GM18517 (cell line): ENCODE measurements around the gene IQCH.
"Not testable (repeated sequence)": the region's sequence is repeated elsewhere in the genome, so short reads cannot be mapped to it uniquely, and the experiment has no call there.

ENCODE experiments used
- ATAC-seq: cut with Tn5 transposase; IDR thresholded peaks from one replicate; pipeline ENCODE4 v1.9.1; 2021; ENCODE audit warnings: mild to moderate bottlenecking, moderate library complexity; ENCODE audit not compliant: unreplicated experiment

Gene IQCH

GRCh38 chr15:67244971-67245478 is 9.6 kb upstream of the IQCH start:
- no peak for ATAC-seq

GRCh38 chr15:67246606-67247005 is 8.0 kb upstream of the IQCH start:
- ATAC-seq: not testable (repeated sequence)

DNA sequence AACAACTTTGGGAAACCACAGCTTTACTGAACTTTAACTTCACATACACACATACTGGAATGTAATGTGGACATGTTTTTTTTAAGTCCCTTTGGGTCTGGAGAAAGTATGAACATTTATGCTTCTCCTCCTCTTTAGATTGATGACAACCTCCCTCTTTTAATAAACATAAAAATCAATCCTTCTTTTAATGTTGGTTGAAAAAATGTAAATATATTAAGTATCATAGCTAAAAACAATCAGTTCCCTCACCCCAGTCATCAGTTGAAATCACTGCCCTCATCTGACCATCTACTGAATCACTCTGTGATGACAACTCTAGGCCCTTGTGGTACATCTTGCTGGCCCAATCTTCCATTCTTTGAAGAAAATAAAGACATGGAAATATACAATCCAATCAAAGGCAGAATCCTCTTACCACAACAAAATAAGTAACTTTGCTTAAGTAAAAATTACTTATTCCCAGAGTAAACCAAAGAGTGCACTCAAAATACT is 6.5 kb upstream of the IQCH start:
- no peak for ATAC-seq

DNA sequence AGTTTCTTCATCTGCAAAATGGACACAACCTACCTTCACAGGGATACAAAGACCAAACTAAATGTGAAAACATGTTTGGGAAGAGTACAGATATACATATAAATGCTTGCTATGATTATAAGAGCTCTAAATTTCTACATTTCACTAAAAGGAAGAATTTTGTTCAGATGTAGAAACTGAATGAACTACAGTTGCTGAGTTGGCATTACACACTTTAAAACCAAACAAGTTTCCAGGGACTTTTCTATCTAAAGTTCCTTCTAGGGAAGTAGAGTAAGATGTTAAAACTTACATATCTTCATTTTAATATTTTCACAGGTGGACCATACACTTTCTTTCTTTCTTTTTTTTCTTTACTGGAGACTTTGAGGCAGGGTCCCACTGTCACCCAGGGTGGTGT is 4.8 kb upstream of the IQCH start:
- no peak for ATAC-seq

DNA sequence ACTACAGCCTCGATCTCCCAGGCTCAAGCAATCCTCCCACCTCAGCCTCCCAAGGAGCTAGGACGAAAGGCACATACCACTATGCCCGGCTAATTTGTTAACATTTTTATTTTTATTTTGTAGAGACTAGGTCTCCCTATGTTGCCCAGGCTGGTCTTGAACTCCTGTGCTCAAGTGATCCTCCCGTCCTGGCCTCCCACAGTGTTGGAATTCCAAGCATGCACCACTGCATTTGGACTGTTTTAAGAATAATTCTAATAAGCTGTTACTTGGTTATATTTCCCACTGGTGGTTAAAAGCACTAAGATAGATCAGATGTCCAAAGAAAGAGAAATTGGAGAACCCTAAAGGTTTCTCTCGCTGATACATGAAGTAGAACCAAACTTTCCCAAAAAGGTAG is 3.3 kb upstream of the IQCH start:
- no peak for ATAC-seq

GRCh38 chr15:67253101-67253500 is 1.5 kb upstream of the IQCH start:
- no peak for ATAC-seq

DNA sequence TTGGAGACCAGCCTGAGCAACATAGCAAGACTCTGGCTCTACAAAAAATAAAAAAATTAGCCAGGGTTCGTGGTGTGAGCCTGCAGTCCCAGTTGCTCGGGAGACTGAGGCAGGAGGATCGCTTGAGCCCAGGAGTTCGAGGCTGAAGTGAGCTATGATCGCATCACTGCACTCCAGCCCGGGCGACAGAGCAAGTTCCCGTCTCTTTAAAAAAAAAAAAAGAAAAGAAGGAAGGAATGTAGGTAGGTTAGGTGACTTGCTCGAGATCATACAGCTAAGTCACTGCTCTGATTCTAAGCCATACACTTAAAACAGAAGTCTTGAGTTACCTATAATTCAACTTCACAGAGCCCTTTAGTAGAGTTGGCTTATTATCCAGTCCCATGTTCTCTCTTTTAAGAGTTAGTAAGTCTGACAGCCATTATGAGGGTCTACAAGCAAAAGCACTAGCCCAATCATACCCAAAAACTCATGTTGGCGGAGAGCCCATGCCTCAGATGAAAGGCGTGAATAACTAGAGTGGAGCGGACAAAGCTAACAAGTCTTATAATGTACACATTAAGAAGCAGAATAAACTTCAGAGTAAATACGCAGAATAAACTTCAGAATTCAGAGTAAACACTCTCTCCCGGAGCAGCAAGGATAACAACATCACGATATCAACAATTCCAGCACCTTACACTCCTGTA is 893 bp upstream of the IQCH start:
- ATAC-seq: no peak

DNA sequence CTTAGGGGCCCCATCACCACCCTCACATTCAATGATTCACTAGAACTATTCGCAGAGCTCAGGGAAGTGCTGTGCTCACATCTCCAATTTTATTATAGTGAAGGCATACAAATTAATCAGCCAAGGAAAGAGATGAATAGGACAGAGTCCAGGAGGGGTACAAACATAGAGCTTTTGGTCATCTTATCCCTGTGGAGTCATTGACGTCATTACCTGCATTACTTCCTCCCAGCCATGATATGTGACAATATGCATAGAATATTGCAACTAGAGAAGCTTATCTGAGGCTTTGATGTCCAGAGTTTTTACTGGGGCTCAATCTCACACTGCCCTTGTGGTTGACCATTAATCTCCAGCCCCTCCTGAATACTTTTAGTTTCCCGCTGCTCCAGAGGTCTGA is 1.5 kb downstream of the IQCH start:
- ATAC-seq: no peak

GRCh38 chr15:67258412-67258811 is 3.8 kb downstream of the IQCH start:
- not testable (repeated sequence) for ATAC-seq

DNA sequence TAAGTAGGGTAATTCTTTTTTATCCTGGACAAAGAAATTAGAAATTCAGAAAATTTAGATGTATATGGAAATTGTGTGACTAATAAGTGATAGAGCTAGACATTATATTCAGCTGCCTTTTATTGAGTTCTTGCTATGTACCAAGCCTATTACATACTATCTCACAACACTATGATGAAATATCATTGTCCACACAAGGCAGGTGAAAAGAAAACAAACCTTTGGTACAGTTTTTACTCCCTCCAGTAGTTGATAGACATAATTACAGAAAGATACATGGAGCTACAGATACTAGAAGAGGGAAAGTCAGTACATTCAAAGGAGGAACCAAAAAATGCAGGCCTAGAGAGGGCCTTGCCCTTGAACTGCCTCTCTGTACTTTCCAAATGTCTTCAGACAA is 4.8 kb downstream of the IQCH start:
- ATAC-seq: no peak

- ATAC-seq: no peak
Observed at GRCh38 chr15:67259806-67260205, 5.2 kb downstream of the IQCH start.

GRCh38 chr15:67266870-67267269 is 12.3 kb downstream of the IQCH start:
- no peak for ATAC-seq

DNA sequence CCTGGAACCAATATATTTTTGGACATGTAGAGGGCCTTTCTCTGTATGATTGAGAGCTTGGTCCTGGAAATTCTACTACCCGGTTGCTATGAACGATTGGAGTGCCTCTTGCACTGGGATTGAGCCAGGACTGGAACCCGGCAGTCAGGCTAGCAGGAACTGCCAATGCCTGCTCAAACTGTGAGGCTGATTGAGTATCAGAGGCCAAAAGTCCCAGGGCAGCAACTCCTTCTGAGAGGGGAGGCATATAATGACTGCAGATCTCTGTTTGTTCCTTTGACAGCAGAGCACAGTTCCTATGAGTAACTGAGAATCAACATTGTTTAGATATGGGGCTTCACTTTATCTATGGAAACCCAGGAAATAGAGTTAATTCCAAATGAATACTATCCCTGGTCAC is 12.9 kb downstream of the IQCH start:
- ATAC-seq: no peak

- ATAC-seq: no peak
Observed at GRCh38 chr15:67267951-67268941, 13.7 kb downstream of the IQCH start.

DNA sequence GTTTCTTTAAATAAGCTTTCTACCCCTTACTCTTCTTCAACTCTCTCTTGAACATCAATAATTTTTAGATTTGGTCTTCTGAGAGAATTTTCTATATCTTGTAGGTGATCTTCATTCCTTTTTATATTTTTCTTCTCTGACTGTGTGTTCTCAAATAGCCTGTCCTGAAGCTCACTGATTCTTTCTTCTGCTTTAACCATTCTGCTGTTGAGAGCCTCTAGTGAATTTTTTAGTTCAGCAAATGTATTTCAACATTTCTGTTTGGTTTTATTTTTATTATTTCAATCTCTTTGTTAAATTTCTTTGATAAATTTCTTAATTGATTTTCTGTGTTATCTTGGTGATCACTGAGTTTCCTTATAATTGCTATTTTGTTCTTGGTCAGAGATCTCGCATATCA is 19.6 kb downstream of the IQCH start:
- no peak for ATAC-seq

GRCh38 chr15:67276666-67277065 is 22.1 kb downstream of the IQCH start:
- ATAC-seq: no peak

GRCh38 chr15:67280217-67280616 is 25.6 kb downstream of the IQCH start:
- no peak for ATAC-seq

GRCh38 chr15:67281714-67282113 is 27.1 kb downstream of the IQCH start:
- ATAC-seq: no peak

- not testable (repeated sequence) for ATAC-seq
Observed at GRCh38 chr15:67285625-67286024, 31.0 kb downstream of the IQCH start.

DNA sequence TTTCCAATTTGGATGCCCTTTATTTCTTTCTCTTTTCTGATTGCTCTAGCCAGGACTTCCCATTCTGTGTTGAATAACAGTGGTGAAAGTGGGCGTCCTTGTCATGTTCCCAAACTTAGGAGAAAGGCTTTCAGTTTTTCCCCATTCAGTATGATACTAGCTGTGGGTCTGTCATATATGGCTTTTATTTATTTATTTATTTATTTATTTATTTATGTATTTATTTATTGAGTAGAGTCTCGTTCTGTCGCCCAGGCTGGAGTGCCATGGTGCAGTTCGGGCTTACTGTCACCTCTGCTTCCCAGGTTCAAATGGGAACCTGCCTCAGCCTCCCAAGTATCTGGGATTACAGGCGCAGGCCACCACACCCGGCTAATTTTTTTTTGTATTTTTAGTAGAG is 31.8 kb downstream of the IQCH start:
- ATAC-seq: not testable (repeated sequence)

DNA sequence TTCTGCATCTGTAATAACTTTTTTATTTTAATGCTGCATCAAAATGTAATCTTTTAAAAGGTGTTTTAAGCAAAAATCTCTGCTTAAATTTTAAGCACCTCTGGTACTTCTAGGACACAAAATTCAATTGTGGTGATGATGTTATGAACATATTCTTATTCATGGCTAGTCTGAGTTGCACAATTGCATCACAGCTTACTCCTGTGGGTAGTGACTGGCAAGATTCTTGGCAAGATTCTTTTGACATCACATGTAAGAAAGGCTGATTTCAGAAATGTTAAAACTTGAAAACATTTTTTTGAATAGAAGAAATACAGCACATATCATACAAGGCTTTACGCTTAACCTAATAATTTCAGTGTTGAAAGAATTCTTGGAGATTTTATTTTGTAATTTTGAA is 35.7 kb downstream of the IQCH start:
- ATAC-seq: no peak

GRCh38 chr15:67296188-67296587 is 41.6 kb downstream of the IQCH start:
- no peak for ATAC-seq
